ENCODE data around the gene SWT1. TPM values are rescaled to one million over a fixed set of nuclear protein-coding genes. Genes with fewer than 3 reads are reported as not detected.

The SWT1 gene
- total and polyA plus RNA-seq, 2 experiments from 2014 or later, result 3.4 to 9.5 TPM

GRCh38 chr1:185300152-185300551 lies 143.2 kb downstream of the SWT1 start:
- Histone ChIP-seq H2AFZ (no peak overlapping the region), H3K4me1 (ENCODE audit: insufficient read depth) (no peaks in the 10 kb centered on the region), H3K36me3 (replicated peaks; ENCODE audit: insufficient read depth, low read depth) (peaks cover 16% of the 10 kb centered on the region), H3K9me3 (ENCODE audit: low read depth) (no peaks in the 10 kb centered on the region), H4K20me1 (ENCODE audit: insufficient read depth, poor library complexity, severe bottlenecking) (peaks cover 2% of the 10 kb centered on the region), H3K4me3 (no peak overlapping the region), H3K79me2 (peaks cover 7% of the 10 kb centered on the region), H3K27me3 (no peaks in the 10 kb centered on the region), H3K27ac (no peak overlapping the region), H3K9me2 (replicated peaks; ENCODE audit: insufficient read depth) (no peaks in the 10 kb centered on the region), H3K4me2 (no peak overlapping the region)
- 91% methylated on average over 6 of the region's 6 CpGs for WGBS (ENCODE audit: low lambda C conversion rate, missing lambda C conversion rate)
- TF ChIP-seq EZH2 (IDR thresholded peaks at IDR 0.05; ENCODE audit: borderline replicate concordance) (no peak), CTCF (IDR thresholded peaks at IDR 0.05; ENCODE audit: poor library complexity) (no peak), EZH2phosphoT487 (IDR thresholded peaks at IDR 0.05; ENCODE audit: low read depth, severe bottlenecking, unreplicated experiment) (no peak)
- no peak for DNase-seq (ENCODE audit: low spot score)

- Histone ChIP-seq H3K4me1 (ENCODE audit: insufficient read depth) (no peaks in the 10 kb centered on the region), H2AFZ (no peak overlapping the region), H4K20me1 (ENCODE audit: insufficient read depth, poor library complexity, severe bottlenecking) (peaks cover 13% of the 10 kb centered on the region), H3K27ac (no peak overlapping the region), H3K9me2 (replicated peaks; ENCODE audit: insufficient read depth) (no peaks in the 10 kb centered on the region), H3K4me2 (no peak overlapping the region), H3K4me3 (no peak overlapping the region), H3K27me3 (no peaks in the 10 kb centered on the region), H3K9me3 (ENCODE audit: low read depth) (no peaks in the 10 kb centered on the region), H3K36me3 (replicated peaks; ENCODE audit: insufficient read depth, low read depth) (peaks cover 11% of the 10 kb centered on the region), H3K79me2 (peaks cover 50% of the 10 kb centered on the region)
- no peak for DNase-seq (ENCODE audit: low spot score)
- TF ChIP-seq EZH2phosphoT487 (IDR thresholded peaks at IDR 0.05; ENCODE audit: low read depth, severe bottlenecking, unreplicated experiment) (no peak), CTCF (IDR thresholded peaks at IDR 0.05; ENCODE audit: poor library complexity) (no peak), EZH2 (IDR thresholded peaks at IDR 0.05; ENCODE audit: borderline replicate concordance) (no peak)
- WGBS (ENCODE audit: low lambda C conversion rate, missing lambda C conversion rate), result 84% methylated on average over 3 of the region's 3 CpGs
These were observed 148.5 kb downstream of the SWT1 start for GRCh38 chr1:185305419-185305818.

- Histone ChIP-seq H3K4me1 (ENCODE audit: insufficient read depth) (peaks cover 14% of the 10 kb centered on the region), H3K9me2 (replicated peaks; ENCODE audit: insufficient read depth) (no peaks in the 10 kb centered on the region), H3K4me2 (no peak overlapping the region), H2AFZ (no peak overlapping the region), H3K27ac (no peak overlapping the region), H3K27me3 (no peaks in the 10 kb centered on the region), H3K36me3 (replicated peaks; ENCODE audit: insufficient read depth, low read depth) (peaks cover 6% of the 10 kb centered on the region), H3K9me3 (ENCODE audit: low read depth) (no peaks in the 10 kb centered on the region), H3K79me2 (peaks cover 77% of the 10 kb centered on the region), H3K4me3 (no peak overlapping the region), H4K20me1 (ENCODE audit: insufficient read depth, poor library complexity, severe bottlenecking) (peaks cover 37% of the 10 kb centered on the region)
- TF ChIP-seq EZH2 (IDR thresholded peaks at IDR 0.05; ENCODE audit: borderline replicate concordance) (no peak), CTCF (IDR thresholded peaks at IDR 0.05; ENCODE audit: poor library complexity) (no peak), EZH2phosphoT487 (IDR thresholded peaks at IDR 0.05; ENCODE audit: low read depth, severe bottlenecking, unreplicated experiment) (no peak)
- 97% methylated on average over 1 of the region's 1 CpG for WGBS (ENCODE audit: low lambda C conversion rate, missing lambda C conversion rate)
- no peak for DNase-seq (ENCODE audit: low spot score)
These were observed 151.2 kb downstream of the SWT1 start for GRCh38 chr1:185308126-185308525.

- H2AFZ ChIP-seq, result no peak overlapping the region
- H3K79me2 ChIP-seq, result peaks cover 89% of the 10 kb centered on the region
- no peak overlapping the region for H3K4me3 ChIP-seq
- H3K27ac ChIP-seq, result no peak overlapping the region
- H4K20me1 ChIP-seq (ENCODE audit: insufficient read depth, poor library complexity, severe bottlenecking), result peaks cover 52% of the 10 kb centered on the region
- no peaks in the 10 kb centered on the region for H3K9me2 ChIP-seq (replicated peaks; ENCODE audit: insufficient read depth)
- no peaks in the 10 kb centered on the region for H3K27me3 ChIP-seq
- no peaks in the 10 kb centered on the region for H3K36me3 ChIP-seq (replicated peaks; ENCODE audit: insufficient read depth, low read depth)
- DNase-seq (ENCODE audit: low spot score), result no peak
- no peak overlapping the region for H3K4me2 ChIP-seq
- WGBS (ENCODE audit: low lambda C conversion rate, missing lambda C conversion rate), result 70% methylated on average over 2 of the region's 2 CpGs
- peaks cover 23% of the 10 kb centered on the region for H3K4me1 ChIP-seq (ENCODE audit: insufficient read depth)
- no peak for TF ChIP-seq EZH2phosphoT487 (IDR thresholded peaks at IDR 0.05; ENCODE audit: low read depth, severe bottlenecking, unreplicated experiment)
- TF ChIP-seq CTCF (IDR thresholded peaks at IDR 0.05; ENCODE audit: poor library complexity), result no peak
- no peak for TF ChIP-seq EZH2 (IDR thresholded peaks at IDR 0.05; ENCODE audit: borderline replicate concordance)
- H3K9me3 ChIP-seq (ENCODE audit: low read depth), result no peaks in the 10 kb centered on the region
These were observed 152.6 kb downstream of the SWT1 start for GRCh38 chr1:185309566-185309965.
